COLO668 (cell line): ENCODE results near the gene CHST8.
"Not testable (repeated sequence)": the region's sequence is repeated elsewhere in the genome, so short reads cannot be mapped to it uniquely, and the experiment has no call there.

Source experiments
- DNase-seq: peaks from one replicate; lab custom pipeline; 2025; ENCODE audit not compliant: unreplicated experiment; lab: John Stamatoyannopoulos, UW

Gene CHST8

GRCh38 chr19:33689138-33689746 lies 67.5 kb downstream of the CHST8 start:
- no peak for DNase-seq

DNA sequence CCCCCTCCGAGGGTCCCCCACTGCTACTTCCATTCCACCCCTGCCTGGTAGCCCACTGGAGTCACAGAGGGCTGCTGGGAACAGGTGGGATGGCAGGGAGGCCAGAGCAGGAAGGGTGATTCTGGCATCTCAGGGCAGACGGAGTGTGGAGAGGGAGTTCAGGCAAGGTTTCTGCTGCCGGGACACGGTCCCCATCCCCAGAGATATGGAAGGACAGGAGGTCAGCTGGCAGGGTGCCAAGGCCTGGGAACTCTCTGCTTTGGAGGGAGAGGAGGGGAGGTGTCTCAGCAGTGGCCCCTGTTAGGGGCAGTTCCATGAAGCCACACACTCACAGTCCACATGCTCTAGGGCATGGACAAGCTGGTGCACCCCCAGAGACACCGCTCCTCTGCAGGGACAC lies 68.1 kb downstream of the CHST8 start:
- no peak for DNase-seq

GRCh38 chr19:33690378-33691029 lies 68.8 kb downstream of the CHST8 start:
- no peak for DNase-seq

GRCh38 chr19:33691030-33691427 lies 69.3 kb downstream of the CHST8 start:
- no peak for DNase-seq

DNA sequence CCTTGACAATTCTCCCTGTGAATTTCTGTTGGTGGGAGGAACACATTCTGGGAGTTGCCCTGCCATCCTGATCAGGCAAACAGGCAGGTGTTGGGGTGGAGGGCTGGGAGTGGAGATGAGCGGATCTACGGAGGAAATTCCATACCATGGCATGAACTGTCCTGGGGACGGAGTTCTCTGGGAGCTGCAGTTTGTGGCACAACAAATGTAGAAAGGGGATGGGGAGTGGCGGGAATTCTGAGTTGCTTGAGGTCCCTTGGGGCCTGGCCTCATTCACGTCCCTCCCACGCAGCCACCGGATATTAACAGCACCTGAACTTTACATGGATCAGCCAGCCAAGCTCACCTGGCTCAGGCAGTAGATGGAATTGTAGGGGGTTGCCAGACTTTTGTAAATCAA lies 70.0 kb downstream of the CHST8 start:
- no peak for DNase-seq

DNA sequence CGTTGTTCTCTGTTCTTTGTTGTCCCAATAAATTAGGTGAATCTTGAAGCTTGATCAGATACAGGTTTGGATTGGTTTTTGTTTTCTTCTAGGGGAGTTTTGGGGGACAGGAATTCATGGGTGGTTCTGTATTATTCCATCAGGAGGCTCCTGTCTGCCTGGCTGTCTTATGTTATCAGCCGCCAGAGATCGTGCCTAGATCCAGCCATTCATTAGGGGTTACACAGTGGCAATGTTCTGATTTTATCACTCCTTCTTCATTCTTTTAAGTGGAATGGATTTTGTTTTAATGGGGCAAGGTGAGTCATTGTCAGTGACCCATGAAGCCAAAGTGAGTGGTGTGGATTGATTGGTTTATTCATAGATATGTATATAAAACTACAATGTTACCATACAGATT lies 71.9 kb downstream of the CHST8 start:
- no peak for DNase-seq

- DNase-seq, result not testable (repeated sequence)
These were observed 73.8 kb downstream of the CHST8 start for GRCh38 chr19:33695547-33695946.

DNA sequence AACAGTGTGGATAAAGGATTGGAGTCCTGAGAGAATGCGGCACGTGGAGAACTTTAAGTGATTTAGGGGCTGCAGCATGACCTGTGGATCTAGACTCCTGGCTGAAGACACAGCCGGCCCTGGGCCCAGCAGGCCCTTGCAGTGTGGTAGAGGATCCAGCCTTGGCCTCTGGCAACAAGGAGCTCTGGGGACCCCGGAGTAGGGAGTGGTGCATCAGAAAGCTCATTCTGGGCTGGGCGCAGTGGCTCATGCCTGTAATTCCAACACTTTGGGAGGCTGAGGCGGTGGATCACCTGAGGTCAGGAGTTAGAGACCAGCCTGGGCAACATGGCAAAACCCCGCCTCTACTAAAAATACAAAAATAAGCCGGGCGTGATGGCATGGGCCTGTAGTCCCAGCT lies 76.0 kb downstream of the CHST8 start:
- no peak for DNase-seq

- no peak for DNase-seq
These were observed 77.1 kb downstream of the CHST8 start for GRCh38 chr19:33698576-33699435.

DNA sequence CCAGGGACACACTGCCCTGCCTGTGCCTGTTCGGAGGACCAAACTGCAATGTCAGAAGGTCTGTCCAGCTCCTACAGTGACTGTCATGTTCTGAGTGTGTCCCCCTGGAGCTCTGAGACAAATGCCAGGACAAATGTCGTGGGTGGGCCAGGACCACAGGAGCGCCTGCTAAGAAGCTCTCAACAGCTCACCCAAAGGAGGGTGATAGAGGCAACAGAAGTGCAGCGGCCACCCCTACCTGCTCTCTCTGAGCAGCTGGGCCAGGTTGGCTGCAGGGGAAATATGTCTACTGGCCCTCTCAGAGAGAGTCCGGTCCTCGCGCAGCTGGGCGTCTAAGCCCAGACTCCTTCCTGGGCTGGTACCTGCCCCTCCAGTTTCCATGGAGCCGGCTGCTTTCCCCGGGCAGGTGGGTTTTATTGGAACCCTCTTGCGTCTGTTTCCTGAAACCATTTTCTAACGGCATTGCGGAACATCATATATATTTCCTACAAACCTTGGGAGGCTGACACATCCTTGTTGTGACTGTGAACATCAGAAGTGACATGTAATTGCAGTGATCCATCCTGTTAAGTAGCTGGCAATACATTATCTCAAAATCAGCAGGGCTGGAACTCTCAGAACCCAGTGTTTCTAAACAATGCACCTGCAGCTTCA lies 78.1 kb downstream of the CHST8 start:
- no peak for DNase-seq

DNA sequence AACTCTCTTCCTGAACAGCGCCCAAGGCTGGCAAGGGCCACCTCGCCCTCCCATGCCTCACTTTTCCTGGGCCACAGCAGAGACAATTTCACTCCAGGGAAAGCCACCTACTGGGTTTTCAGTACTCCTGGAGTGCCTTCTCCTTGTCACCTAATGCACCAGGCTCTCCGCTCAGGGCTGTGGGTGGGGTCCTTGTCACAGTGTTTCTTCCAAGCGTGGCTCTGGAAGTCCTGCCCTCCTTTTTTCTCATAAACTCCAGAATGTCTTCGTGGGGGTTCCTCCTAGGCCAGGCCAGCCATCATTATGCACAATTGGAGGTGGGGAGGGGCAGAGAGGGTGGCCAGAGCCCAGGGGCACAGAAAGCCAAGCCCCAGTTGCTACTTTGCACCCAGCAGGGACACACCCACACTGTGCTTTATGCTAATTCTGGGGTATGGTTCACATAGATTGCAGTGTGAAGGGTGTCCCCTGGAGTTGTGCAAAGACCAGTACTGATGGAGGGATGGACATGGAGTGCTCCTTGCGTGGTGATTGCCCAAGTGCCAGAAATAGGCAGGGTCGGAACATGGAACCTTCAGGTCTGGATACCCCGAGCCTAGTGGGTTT lies 78.8 kb downstream of the CHST8 start:
- no peak for DNase-seq

- no peak for DNase-seq
These were observed 79.8 kb downstream of the CHST8 start for GRCh38 chr19:33701565-33701964.

DNA sequence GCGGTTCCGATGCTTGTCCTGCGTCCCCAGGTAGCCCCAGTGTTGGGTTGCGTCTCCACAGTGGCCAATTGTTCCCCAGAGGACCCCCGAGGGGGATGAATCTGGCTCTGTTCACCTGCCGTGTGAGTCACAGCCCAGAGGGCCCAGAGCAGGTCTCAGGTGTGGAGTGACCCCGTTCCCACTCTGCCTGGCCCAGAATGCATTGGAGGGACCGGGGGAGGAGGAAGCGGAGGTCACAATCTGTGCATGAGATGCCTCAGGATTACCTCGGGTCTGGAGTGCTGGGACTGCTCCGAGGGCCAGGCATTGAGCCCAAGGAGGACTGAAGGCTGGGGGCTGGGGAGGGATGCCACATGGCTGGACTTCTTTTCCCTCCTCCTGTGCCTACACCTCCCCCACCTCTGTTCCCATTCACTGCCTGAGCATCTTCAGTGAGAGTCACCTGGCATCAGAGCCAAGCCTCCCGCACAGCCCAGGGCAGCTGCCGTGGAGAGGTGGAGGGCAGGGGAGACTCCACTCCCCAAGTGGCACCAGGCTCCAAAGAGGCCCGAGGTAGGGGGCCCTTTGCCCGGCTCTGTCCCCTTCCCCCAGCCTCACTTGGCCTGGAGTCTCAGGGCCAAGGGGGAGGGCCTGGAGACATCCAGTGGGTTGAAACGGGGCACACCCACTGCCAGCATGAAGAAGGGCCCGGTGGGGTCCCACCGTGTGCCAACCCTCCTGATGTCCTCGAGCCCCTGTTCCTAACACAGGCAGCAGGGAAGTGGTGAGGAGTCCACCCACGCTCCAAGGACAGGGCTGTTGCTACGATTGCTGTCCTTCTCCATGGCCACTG lies 81.1 kb downstream of the CHST8 start:
- DNase-seq, result no peak

DNA sequence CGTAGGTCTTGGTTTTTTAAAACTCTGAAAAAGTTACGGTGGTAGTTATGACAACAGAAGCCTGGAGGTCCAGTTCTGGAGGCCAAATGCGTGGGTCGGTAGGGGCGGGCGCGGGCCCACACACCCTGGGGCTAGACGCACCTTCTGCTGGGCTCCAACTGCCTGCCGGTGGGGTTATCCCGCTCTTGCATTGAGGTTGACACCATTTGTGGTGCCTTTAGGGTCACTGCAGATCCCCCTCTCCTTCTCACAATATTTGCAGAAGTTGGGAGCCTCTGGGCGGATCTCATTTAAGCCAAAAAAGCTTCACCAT lies 81.6 kb downstream of the CHST8 start:
- no peak for DNase-seq

- no peak for DNase-seq
These were observed 82.1 kb downstream of the CHST8 start for GRCh38 chr19:33703821-33704220.

GRCh38 chr19:33704271-33704670 lies 82.5 kb downstream of the CHST8 start:
- no peak for DNase-seq

GRCh38 chr19:33705090-33705847 lies 83.5 kb downstream of the CHST8 start:
- DNase-seq, result no peak

- no peak for DNase-seq
These were observed 84.1 kb downstream of the CHST8 start for GRCh38 chr19:33705860-33706259.

DNA sequence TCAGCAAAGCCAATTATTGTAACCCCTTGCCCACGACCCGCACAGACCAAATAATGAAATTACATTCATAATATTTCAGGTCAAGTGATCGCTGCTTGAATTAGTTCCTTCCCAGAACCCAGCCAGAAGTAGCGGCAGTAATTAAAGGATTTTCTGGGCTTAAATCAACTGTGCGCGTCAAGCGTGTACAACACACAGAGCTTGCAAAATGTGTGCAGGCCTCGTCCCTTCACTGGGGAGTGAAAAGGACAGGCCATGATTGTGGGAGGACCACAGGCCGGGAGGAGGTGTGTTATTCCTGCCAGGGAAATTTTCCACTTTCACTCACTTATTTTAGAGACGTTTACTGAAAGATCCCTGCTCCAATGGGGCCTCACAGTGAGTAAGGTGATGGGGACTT lies 84.9 kb downstream of the CHST8 start:
- DNase-seq, result no peak

DNA sequence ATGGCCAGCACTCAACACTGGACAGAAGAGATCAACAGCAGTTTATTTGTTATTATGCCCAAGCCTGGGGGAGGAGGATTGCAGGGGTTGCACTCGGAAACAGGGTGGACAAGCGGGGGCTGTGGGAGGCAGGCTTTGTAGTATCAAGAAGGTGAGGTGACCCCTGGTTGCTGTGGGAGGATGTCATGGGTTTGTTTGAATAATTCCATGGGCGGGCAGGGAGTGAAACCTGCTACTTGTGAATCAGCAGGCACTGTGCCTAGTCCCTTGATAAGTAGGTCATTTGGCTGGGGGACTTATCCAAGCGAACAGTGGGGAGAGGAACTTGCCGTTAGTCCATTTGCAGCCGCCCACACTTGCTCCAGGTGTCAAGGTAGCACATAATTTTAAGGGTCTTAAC lies 90.5 kb downstream of the CHST8 start:
- no peak for DNase-seq
